Stimulated activated CD4-positive, alpha-beta T cell treated with anti-CD3 and anti-CD28 coated beads, Interleukin-2, amount 100 ng/mL, for 4 hours (primary cell): ENCODE measurements around the gene SFPQ.
"Not testable (repeated sequence)": the region's sequence is repeated elsewhere in the genome, so short reads cannot be mapped to it uniquely, and the experiment has no call there.

Source experiments
- DNase-seq: peaks from one replicate; pipeline ENCODE4 v3.0.0-alpha.2; 2020; ENCODE audit warnings: low read depth

Gene SFPQ

DNA sequence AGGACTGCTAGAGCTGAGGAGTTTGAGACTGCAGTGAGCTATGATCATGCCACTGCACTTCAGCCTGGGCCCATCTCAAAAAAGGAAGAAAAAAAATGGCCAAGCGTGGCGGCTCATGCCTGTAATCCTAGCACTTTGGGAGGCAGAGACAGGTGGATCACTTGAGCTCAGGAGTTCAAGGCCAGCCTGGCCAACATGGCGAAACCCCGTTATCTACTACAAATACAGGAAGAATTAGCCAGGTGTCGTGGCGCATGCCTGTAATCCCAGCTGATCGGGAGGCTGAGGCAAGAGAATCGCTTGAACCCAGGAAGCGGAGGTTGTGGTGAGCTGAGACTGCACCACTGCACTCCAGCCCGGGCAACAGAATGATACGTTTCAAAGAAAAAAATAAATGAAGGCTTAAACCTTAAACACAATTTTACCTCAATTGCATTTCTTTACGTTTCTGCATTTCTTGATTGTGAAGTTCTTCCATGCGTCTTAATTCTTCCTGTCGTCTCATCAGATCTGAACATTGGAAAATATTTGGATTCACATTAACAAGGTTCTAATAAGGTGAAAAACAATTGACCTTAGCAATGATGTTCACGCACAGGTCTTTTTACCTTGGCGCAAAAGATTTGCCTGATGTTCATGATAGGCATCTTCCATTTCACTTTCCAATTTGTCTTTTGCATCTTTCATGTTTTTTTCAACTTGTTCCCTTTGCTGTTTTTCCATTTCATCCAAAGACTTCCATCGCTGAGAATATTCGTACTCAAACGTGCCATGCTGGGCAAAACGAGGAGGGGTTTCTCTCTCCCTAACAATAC lies 4.2 kb downstream of the SFPQ start:
- DNase-seq = no peak

DNA sequence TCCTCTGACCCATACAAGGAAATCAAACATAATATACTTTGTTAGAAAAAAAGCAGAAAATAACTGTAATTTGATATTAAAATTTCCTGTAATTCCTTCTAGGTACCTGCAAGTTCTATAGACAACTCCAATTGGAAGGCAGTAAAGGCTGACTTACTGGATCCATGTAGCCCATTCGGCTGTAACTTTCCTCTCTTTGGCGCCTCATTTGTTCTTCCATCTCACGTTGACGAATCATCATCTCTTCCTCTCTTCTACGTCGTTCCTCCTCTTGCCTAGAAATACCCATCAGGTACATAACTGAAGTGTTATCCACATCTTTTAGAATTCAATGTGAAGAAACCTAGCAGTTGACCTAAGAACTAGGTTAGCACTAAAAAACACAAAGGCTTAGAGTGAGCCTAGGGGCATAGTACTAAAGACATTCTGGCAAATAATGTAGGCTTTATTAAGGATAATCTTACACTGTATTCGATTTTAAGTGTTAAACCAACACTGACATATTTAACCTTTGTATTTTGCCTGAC lies 5.1 kb downstream of the SFPQ start:
- DNase-seq = no peak

DNA sequence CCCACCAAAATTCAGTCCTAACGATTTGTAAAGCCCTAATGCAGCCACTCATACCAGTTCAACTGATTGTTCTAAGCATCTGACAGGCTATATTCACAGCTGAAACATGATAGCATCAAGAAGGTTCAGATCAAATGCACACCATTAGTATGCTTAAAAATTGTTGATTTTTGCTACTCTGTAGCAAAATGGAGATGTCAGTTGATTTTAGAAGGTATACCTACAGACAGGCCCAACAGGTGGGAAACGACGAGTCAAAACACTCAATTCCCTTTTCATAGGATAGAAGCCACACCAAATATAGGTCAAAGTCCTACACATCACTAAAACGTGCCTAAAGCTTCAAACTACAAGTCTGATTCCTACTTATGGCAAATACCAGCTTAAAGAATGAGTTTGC lies 6.7 kb downstream of the SFPQ start:
- DNase-seq = no peak

DNA sequence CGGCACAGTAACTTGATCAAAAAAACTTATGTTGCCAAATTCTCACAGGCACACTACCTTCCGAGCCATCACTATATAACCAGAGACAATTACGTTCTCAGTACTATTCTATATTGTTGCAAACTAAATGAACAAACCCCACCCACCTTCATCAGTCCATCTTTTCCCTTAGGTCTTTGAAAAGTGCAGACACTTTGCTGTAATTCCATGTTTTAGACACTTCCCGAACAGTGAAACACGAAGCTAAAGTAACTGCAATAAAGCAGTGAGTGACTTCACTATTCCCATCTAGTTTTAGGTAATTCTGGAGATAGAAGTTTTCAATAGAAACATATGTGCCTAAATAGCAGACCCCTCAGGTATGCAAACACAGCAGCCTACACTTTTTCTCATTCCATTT lies 7.7 kb downstream of the SFPQ start:
- no peak for DNase-seq

DNA sequence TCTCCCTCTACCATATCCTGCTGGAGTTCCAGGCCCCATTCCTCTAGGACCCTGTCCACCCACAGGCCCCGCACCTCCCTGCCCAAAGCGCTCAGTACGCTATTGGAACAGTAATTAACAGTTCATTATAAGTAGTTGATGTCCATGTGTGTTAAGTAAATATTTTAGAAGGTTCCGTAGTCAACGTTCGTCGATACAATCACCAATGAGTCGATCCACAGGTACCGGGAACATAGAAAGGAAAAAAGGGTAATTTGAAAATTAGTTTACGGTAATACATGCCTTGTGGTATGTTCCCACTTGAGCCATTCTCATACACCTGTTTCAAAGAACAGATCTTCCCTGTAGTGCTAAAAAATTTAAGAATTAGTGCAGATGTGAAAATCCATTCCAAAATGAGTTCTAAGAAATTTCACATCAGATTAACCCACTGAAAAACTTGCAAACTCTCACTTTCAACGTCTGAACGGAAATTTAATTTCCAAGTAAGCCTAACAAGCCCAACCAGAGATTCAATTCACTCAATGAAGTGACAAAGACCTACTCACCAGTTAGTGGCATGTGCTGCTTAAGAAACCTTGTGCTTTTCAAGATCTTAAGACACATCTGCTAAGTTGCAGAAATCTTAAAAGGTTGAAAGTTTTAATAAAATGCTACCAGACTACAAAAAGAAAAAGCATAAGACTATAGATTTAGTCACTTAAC lies 8.3 kb downstream of the SFPQ start:
- DNase-seq = no peak

DNA sequence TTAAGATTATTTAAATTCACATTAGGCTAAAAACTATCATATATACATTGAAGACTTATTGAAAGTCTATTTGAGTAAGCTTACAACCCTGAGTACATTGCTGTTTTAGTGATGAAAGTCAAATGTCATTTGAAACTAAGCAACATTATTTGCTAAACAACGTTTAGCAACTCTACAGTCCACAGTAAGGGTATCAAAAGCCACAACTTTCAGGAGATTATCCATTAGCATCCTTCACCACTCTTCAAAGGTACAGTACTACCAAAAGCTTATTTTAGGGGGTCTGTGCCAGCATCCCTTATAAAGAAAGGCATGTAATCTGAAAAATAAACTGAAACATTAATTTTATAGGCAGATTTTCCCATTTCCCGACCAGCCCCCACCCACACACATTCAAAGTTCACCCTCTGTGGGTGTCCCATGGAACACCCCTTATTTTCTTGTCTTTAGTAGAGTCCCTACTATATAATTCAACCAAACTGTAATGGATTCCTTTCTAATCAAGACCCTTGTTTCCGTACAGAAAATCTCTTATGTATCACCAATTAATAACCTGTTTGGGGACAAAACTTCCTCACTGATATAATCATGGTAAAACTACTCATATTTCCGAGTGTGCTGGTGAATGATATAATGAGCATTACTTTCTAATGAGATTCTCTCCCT lies 11.0 kb downstream of the SFPQ start:
- DNase-seq = no peak

DNA sequence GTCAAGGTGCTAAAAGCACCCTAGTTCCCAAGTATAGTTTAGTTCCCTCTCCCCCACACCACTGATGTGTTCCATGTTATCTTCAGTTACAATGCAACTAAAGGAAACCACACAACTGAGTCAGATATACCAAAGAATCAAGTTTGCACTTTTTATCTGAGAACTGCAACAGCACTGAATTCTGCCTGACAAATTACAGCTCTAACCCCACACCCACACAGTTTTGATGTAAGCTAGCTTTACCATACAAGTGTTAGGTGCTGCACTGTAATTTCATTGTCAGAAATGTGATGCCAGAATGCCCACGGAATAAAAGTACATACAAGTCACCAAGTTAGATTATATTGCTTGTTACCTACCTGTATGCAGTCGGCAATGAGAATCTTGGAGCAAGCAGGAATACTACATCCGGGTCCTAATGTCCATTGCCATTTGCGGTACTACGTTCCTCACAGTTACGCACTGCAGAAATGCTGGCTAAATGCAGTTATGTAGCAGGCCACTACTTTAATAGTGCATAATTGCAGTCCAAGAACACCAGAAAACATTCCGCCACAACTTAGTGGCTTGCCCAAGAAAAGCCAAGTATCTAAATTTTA lies 12.1 kb downstream of the SFPQ start:
- DNase-seq = no peak

DNA sequence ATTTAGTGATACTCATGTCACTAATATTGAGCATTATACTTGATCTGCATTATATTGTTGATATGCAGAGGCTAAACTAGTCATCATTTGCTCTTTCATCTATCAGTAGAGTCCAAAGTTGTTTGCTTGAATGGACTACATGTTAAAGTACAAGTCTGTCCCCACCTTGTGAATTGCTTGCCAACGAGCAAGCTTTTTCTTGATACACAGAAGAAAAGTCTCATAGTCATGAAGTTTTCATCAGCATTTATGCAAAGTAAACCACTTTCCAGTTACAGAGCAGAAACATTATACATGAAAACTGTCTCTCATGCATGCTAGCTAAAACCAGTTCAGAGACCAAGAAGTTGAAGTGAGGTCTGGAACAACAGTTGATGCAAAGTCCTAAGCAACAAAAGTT lies 13.0 kb downstream of the SFPQ start:
- no peak for DNase-seq

DNA sequence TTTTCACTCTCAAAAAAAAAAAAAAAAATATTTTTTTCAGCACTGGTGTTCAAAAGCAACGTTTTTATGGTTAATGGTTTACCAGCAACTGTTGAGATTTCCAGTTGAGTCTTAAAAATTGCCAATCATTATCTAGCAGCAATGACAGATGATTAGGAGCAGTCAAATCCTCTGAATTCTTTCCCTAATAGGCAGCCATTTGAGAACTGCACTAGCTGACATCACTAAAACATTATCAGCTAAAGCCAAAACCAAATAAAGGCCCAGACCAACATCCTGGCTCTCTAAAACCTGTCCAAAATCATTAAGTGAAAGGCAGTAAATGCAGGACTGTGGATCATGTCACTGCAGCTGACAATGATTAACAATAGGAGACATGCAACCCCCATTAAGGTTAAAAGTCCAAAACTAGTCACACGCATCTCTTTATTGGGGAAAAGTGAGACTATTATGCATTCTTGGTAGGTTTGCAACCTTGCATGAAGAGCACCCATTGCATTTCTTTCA lies 14.0 kb downstream of the SFPQ start:
- no peak for DNase-seq

DNA sequence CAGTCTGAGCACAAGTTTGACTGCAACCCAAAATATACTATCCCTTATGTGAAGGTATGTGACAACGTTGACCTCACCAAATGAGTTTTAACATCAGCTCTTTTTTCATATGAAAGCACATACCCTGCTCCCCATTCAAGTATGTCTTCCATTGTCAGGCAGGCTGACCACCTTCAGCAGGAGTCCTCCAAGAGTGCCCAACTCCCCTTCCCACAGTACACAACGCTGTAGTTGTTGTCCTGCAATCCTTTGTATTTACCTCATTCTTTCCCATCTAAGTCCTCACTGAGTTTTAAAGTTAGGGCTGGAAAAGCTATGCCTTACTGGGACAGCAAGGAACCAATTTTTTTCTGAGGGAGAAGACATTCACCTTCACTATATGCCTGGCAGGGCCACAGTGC lies 14.7 kb downstream of the SFPQ start:
- no peak for DNase-seq

DNA sequence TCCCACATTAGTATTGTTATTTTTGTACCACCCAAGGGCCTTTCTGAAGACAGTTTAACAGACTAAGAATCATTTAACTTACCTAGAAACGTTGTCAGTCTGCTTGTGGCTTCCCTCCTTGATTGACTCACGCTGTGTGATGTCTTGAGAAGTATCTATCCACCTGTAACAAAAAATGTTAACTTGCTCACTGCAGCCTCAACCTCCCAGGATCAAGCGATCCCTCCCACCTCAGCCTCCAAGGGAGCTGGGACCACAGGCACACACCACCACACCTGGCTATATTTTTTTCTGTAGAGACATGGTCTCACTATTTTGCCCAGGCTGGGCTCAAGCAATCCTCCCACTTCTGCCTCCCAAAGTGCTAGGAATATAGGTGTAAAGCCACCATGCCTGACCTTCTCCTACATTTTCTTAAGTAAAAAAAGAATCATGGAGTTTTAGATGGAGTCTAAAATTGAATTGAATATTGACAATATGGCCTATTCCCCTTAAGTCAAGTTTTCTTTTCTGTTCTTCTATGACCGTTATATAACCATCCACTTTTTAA lies 15.6 kb downstream of the SFPQ start:
- no peak for DNase-seq

DNA sequence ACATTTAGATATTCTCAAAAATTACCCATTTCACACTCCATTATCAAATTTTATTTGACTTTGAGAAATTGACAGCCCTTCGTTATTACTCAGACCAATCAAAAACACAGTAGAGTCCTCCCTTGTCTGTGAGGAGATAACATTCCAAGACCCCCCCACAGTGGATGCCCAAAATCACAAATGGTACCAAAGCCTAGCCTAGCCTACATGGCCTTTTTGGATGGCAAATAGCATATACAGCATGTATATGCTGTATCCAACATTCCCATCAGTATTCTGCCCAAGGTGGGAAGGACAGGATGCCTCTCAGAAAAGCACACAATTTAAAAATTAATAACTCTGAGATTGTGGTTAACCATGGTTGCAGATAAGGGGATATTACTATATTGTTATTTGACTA lies 17.3 kb downstream of the SFPQ start:
- no peak for DNase-seq

DNA sequence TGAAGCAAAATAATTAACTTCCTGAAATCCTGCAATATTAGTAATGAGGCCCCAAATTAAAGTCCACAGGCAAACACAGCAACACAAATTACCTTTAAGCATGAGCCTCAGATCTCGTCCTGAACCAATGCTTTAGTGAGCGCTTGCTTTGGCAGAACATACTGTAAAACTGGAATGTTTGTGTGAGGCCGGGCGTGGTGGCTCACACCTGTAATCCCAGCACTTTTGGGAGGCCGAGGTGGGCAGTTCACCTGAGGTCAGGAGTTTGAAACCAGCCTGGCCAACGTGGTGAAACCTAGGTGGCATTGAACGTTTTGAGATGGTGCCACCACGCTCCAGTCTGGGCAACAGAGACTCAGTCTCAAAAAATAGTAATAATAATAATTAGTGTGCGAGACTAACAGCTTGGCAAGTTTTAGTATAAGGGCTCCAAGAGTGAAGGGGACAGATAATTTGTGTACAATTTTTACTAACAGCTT lies 17.8 kb downstream of the SFPQ start:
- DNase-seq = no peak

DNA sequence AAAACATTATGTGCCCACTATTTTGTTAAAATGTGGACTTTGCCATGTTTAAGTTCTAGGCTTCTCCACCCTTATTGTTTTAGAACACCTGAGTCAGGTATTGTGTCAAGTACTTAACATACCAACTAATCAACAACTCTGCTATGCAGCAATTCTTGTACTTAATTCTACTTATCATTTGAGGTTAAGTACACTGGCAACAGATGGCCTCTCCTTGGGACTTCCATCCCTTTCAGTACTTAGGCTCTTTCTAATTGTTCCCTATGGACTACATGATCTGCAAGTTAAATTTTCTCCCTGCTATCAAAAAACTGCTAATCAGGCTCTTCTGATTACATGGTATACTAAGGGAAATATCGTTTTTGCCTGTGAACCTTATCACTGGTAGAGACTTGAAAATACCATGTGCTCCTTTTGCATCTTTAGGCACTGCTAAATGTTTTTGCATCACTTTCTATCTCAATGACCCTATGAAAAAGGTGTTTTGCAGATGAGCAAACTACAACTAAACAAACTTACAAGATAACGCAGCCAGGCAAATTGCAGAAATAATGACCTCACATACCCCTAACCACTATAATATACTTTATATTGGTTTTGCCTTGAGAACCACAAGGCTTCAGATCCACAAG lies 18.9 kb downstream of the SFPQ start:
- DNase-seq = no peak

DNA sequence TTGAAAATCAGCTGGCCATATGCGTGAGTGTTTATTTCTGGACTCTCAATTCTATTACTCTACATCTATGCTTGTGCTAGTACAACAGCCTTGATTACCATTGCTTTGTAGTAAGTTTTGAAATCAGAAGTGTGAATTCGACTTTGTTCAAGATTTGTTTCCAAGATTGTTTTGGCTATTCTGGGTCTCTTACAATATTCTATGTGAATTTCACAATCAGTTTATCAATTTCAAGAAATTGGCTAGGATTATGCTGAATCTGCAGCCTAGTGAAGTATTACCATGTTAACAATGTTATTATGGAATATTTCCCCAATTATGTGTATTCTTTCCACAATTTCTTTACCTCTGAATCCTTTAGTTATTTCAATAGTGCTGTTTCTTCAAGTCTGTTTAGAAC lies 19.5 kb downstream of the SFPQ start:
- DNase-seq = no peak

DNA sequence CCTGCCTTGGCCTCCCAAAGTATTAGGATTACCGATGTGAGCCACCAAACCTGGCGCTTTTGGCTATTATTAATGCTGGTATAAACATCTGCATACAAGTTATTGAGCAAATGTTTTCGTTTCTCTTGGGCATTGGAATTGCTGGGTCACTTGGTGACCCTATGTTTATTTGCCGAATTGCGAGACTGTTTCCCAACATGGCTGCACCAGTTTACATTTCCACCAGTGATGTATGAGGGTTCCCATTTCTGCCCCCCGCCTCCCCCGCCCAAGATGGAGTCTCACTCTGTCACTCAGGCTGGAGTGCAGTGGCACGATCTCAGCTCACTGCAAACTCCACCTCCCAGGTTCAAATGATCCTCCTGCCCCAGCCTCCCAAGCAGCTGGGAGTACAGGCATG lies 20.9 kb downstream of the SFPQ start:
- no peak for DNase-seq

DNA sequence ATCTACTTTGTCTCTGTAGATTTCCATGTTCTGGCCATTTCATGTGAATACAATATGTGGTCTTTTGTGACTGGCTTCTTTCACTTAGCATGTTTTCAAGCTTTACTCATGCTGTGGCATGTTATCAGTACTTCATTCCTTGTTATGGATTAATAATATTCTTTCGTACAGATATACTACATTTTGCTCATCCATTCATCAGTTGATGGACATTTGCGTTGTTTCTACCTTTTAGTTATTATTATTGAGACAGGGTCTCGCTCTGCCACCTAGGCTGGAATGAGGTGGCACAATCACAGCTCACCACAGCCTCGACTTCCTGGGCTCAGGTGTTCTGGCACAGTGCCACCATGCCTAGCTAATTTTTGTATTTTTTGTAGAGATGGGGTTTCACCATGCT lies 21.4 kb downstream of the SFPQ start:
- no peak for DNase-seq

DNA sequence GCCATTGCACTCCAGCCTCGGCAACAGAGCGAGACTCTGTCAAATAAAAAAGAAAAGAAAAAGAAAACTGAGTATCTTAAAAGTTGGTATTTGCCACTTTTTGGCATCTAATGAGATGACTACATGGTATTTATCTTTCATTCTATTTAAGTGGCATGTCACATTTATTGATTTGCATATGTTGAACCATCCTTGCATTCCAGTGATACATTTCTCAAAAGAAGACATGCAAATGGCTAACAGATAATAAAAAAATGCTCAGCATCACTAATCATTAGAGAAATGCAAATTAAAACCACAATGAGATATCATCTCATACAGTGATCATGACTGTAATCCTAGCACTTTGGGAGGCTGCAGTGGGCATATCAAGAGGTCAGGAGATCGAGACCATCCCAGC lies 28.1 kb downstream of the SFPQ start:
- no peak for DNase-seq

DNA sequence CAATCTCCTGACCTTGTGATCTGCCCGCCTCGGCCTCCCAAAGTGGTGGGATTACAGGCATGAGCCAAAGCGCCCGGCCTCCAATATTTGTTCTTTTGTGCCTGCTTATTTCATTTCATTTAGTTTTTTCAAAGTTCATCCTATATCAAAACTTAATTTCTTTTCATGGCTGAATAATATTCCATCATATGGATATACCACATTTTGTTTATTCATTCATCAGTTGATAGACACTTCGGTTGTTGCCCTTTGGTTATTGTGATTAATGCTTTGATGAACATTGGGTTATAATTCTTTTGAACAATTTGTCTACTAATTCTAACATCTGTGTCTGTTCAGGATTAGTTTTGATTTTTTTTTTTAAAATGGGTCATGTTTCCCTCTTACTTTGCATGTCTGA lies 41.7 kb downstream of the SFPQ start:
- DNase-seq = no peak

DNA sequence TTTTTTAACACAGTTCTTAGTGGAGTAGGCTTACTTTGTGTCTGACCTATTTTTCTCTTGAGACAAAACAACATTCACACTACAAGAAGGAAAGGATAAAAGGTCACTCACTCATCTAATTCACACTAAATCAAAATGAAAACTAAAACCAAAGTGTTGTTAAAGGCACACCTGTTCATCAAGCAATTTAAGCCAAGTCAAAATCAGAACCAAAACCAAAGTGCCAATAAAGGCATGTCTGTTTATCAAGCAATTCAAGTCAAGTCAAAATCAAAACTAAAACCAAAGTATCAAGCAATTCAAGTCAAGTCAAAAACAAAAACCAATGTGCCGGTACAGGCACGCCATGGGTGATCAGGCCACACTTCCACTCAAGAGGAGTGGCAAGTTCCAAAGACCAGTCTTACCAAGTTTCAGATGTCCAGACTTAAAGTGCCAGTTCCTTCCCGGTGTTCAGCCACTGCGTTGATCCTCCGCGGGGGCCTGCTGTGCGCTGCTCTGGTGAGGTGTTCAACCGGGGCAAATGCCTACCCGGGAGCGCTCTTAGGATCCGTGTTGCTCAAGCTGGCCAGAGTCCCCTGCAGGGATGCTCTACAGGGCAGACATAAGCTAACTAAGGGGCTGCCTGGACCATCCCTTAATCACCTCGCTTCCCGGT lies 46.9 kb downstream of the SFPQ start:
- not testable (repeated sequence) for DNase-seq
